Measurements from ENCODE around the gene MAP3K10.

The MAP3K10 gene

GRCh38 chr19:40254714-40255418, 63.6 kb downstream of the MAP3K10 start:
- TF ChIP-seq CTCF (IDR thresholded peaks at IDR 0.05): no peak

GRCh38 chr19:40255619-40256166, 64.5 kb downstream of the MAP3K10 start:
- TF ChIP-seq CTCF (IDR thresholded peaks at IDR 0.05): no peak

GRCh38 chr19:40256512-40256911, 65.3 kb downstream of the MAP3K10 start:
- no peak for TF ChIP-seq CTCF (IDR thresholded peaks at IDR 0.05)

GRCh38 chr19:40257096-40257517, 65.9 kb downstream of the MAP3K10 start:
- no peak for TF ChIP-seq CTCF (IDR thresholded peaks at IDR 0.05)

GRCh38 chr19:40261631-40262030, 70.4 kb downstream of the MAP3K10 start:
- TF ChIP-seq CTCF (IDR thresholded peaks at IDR 0.05): no peak

- TF ChIP-seq CTCF (IDR thresholded peaks at IDR 0.05): no peak
These were observed 71.2 kb downstream of the MAP3K10 start for GRCh38 chr19:40262422-40262821.

GRCh38 chr19:40263440-40264313, 72.5 kb downstream of the MAP3K10 start:
- no peak for TF ChIP-seq CTCF (IDR thresholded peaks at IDR 0.05)
